H9 (cell line): ENCODE measurements around the gene KRCC1. TPM values are rescaled to one million over a fixed set of nuclear protein-coding genes. Genes with fewer than 3 reads are reported as not detected.

Experiments
- DNase-seq: peaks from one replicate; pipeline ENCODE4 v3.0.0-alpha.2; 2017
- H2AFZ ChIP-seq: one replicate; pipeline ENCODE4 v1.6.1; 2013; ENCODE audit warnings: mild to moderate bottlenecking, low read length, control low read depth, moderate library complexity
- H2AK5ac ChIP-seq: 2 replicates; pipeline ENCODE4 v1.6.1; 2013; ENCODE audit warnings: low read length, control low read depth, mixed read lengths; ENCODE audit not compliant: insufficient read length
- H2BK120ac ChIP-seq: one replicate; pipeline ENCODE4 v1.6.1; 2013; ENCODE audit warnings: low read depth, mild to moderate bottlenecking, low read length, control low read depth, inconsistent platforms; ENCODE audit not compliant: poor library complexity, severe bottlenecking
- H2BK12ac ChIP-seq: 2 replicates; pipeline ENCODE4 v1.6.1; 2013; ENCODE audit warnings: low read length, control low read depth, mixed read lengths, low read depth; ENCODE audit not compliant: insufficient read length
- H2BK15ac ChIP-seq: 2 replicates; pipeline ENCODE4 v1.6.1; 2013; ENCODE audit warnings: low read depth, low read length, control low read depth
- H2BK20ac ChIP-seq: one replicate; pipeline ENCODE4 v1.6.1; 2013; ENCODE audit warnings: low read depth, mild to moderate bottlenecking, low read length, control low read depth, inconsistent platforms; ENCODE audit not compliant: poor library complexity, severe bottlenecking
- H2BK5ac ChIP-seq: 2 replicates; pipeline ENCODE4 v1.6.1; 2013; ENCODE audit warnings: low read length, control low read depth, mixed read lengths; ENCODE audit not compliant: insufficient read length
- H3K14ac ChIP-seq: 2 replicates; pipeline ENCODE4 v1.6.1; 2013; ENCODE audit warnings: low read length, control low read depth; ENCODE audit not compliant: insufficient read depth
- H3K18ac ChIP-seq: 2 replicates; pipeline ENCODE4 v1.6.1; 2013; ENCODE audit warnings: low read depth, mild to moderate bottlenecking, mixed read lengths, low read length, control low read depth; ENCODE audit not compliant: insufficient read length
- H3K23ac ChIP-seq: 2 replicates; pipeline ENCODE4 v1.6.1; 2013; ENCODE audit warnings: low read length, control low read depth, mixed read lengths, low read depth; ENCODE audit not compliant: insufficient read length
- H3K23me2 ChIP-seq: 2 replicates; pipeline ENCODE4 v1.6.1; 2013; ENCODE audit warnings: low read depth, mild to moderate bottlenecking, mixed read lengths, low read length, control low read depth; ENCODE audit not compliant: insufficient read length, poor library complexity, severe bottlenecking
- H3K27ac ChIP-seq: 2 replicates; pipeline ENCODE4 v1.5.1; 2013; ENCODE audit warnings: low read length, control low read depth, mixed read lengths, low read depth; ENCODE audit not compliant: insufficient read length
- H3K27me3 ChIP-seq: 2 replicates; pipeline ENCODE4 v1.6.1; 2013; ENCODE audit warnings: low read length, control low read depth, inconsistent platforms; ENCODE audit not compliant: insufficient read depth
- H3K4ac ChIP-seq: 2 replicates; pipeline ENCODE4 v1.6.1; 2013; ENCODE audit warnings: low read depth, mild to moderate bottlenecking, control low read depth, inconsistent platforms, low read length, moderate library complexity
- H3K4me1 ChIP-seq: 2 replicates; pipeline ENCODE4 v1.6.1; 2013; ENCODE audit warnings: low read length, control low read depth, inconsistent platforms; ENCODE audit not compliant: insufficient read depth
- H3K4me2 ChIP-seq: 2 replicates; pipeline ENCODE4 v1.6.1; 2013; ENCODE audit warnings: low read length, control low read depth, mixed read lengths; ENCODE audit not compliant: insufficient read length, insufficient read depth
- H3K56ac ChIP-seq: 2 replicates; pipeline ENCODE4 v1.6.1; 2013; ENCODE audit warnings: low read depth, mild to moderate bottlenecking, mixed read lengths, low read length, control low read depth; ENCODE audit not compliant: insufficient read length
- H3K79me1 ChIP-seq: 2 replicates; pipeline ENCODE4 v1.6.1; 2013; ENCODE audit warnings: low read depth, mild to moderate bottlenecking, moderate library complexity, low read length, control low read depth, inconsistent platforms; ENCODE audit not compliant: insufficient read depth, poor library complexity, severe bottlenecking
- H3K79me2 ChIP-seq: 2 replicates; pipeline ENCODE4 v1.6.1; 2013; ENCODE audit warnings: low read length, control low read depth, inconsistent platforms; ENCODE audit not compliant: insufficient read depth
- H3K9ac ChIP-seq: 2 replicates; pipeline ENCODE4 v1.6.1; 2013; ENCODE audit warnings: low read length, control low read depth, mixed read lengths; ENCODE audit not compliant: insufficient read length; ENCODE audit errors: extremely low read depth
- H3K9me3 ChIP-seq: one replicate; pipeline ENCODE4 v1.6.1; 2013; ENCODE audit warnings: low read depth, low read length, inconsistent platforms; ENCODE audit not compliant: control insufficient read depth
- H3T11ph ChIP-seq: one replicate; pipeline ENCODE4 v1.6.1; 2013; ENCODE audit warnings: mild to moderate bottlenecking, low read length, control low read depth, inconsistent platforms
- H4K20me1 ChIP-seq: one replicate; pipeline ENCODE4 v1.6.1; 2013; ENCODE audit not compliant: control insufficient read depth, insufficient read length, insufficient read depth
- H4K5ac ChIP-seq: 2 replicates; pipeline ENCODE4 v1.6.1; 2013; ENCODE audit warnings: low read depth, mild to moderate bottlenecking, mixed read lengths, low read length, control low read depth; ENCODE audit not compliant: insufficient read length
- H4K8ac ChIP-seq: replicated peaks from 2 replicates; pipeline ENCODE4 v1.6.1; 2013; ENCODE audit warnings: low read length, control low read depth, mixed read lengths, low read depth; ENCODE audit not compliant: insufficient read length
- H4K91ac ChIP-seq: 2 replicates; pipeline ENCODE4 v1.6.1; 2013; ENCODE audit warnings: low read depth, mild to moderate bottlenecking, moderate library complexity, mixed read lengths, low read length, control low read depth; ENCODE audit not compliant: insufficient read length
- H3K27ac Mint-ChIP-seq, 3 experiments: 2 replicates in 2 of 3; 3 replicates in 1 of 3; pipeline ENCODE4 v1.8.0; 2020 to 2021; ENCODE audit warnings: mixed read lengths in 3 of 3, mild to moderate bottlenecking in 1 of 3, moderate library complexity in 1 of 3
- H3K27me3 Mint-ChIP-seq: 2 replicates; pipeline ENCODE4 v1.8.0; 2021; ENCODE audit warnings: low read depth, mild to moderate bottlenecking, moderate library complexity, mixed read lengths
- H3K36me3 Mint-ChIP-seq, 3 experiments: 2 replicates in 2 of 3; 3 replicates in 1 of 3; pipeline ENCODE4 v1.8.0; 2020 to 2021; ENCODE audit warnings: low read depth in 3 of 3, mixed read lengths in 3 of 3; ENCODE audit not compliant: insufficient read depth in 1 of 3
- H3K4me1 Mint-ChIP-seq, 2 experiments: 2 replicates each; pipeline ENCODE4 v1.8.0; 2020; ENCODE audit warnings: mixed read lengths in 2 of 2
- H3K4me3 Mint-ChIP-seq, 2 experiments: 2 replicates in 1 of 2; 3 replicates in 1 of 2; pipeline ENCODE4 v1.8.0; 2020 to 2021; ENCODE audit warnings: mild to moderate bottlenecking in 2 of 2, mixed read lengths in 2 of 2, moderate library complexity in 1 of 2
- H3K9me3 Mint-ChIP-seq, 2 experiments: 2 replicates in 1 of 2; 3 replicates in 1 of 2; pipeline ENCODE4 v1.8.0; 2020; ENCODE audit warnings: mild to moderate bottlenecking in 2 of 2, mixed read lengths in 2 of 2, moderate library complexity in 1 of 2
- WGBS: extraction: QIAGEN DNeasy Blood & Tissue Kit; methylation state at CpG from one replicate; pipeline ENCODE4 v1.1.7; 2013; ENCODE audit warnings: missing lambda C conversion rate, low lambda C conversion rate, mixed read lengths; ENCODE audit not compliant: insufficient read length; ENCODE audit errors: extremely low coverage; 5-methylcytosine and 5-hydroxymethylcytosine counted together
- total RNA-seq: library from RNA; stranded (reverse); gene quantifications from 2 replicates; pipeline ENCODE4 v1.2.1, GENCODE V29; 2021
- TF ChIP-seq, protein P1 (sequence below): fragments of 200-600 bp; sonication (generic); conservative IDR thresholded peaks from 3 replicates; pipeline ENCODE4 v1.8.0; 2021; ENCODE audit warnings: antibody characterized with exemption, mild to moderate bottlenecking

Gene KRCC1
- total RNA-seq, 1 experiment from 2014 or later = 8.2 TPM

DNA sequence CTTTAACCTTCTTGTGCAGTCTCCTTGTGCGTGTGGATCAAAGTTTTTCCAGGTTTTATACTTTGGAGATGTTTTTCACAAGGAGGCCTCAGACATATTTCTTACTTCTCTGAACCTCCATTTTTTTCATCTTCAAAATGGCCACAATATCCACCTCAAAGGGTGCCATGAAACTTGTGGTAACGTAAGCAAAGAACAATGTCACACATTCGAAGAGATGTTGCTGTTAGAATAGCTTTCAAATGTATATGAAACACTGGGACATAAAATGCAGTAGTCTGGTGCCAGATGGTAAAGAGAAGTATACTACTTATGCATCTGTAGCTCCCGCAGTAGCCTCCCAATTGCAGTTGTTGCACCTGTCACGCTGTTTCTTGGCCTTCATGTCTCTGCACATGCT lies 2.6 kb upstream of the KRCC1 start:
- H3K18ac ChIP-seq = no peak overlapping the region
- no peak overlapping the region for H2BK12ac ChIP-seq
- H3K14ac ChIP-seq = no peak overlapping the region
- no peaks in the 10 kb centered on the region for H3K27me3 ChIP-seq
- H3K36me3 Mint-ChIP-seq = peaks cover 2 to 4% (median 3%) of the 10 kb centered on the region in 3 experiments; a peak in 5 of 7 replicates
- H3K9me3 ChIP-seq = no peaks in the 10 kb centered on the region
- no peak overlapping the region for H2BK5ac ChIP-seq
- H3K9me3 Mint-ChIP-seq = no peaks in the 10 kb centered on the region; a peak in 1 of 5 replicates
- H2BK20ac ChIP-seq = no peak overlapping the region
- no peak overlapping the region for H3K9ac ChIP-seq
- H3T11ph ChIP-seq = no peak overlapping the region
- no peak overlapping the region for H3K23ac ChIP-seq
- H3K27ac ChIP-seq = no peak overlapping the region
- H3K4ac ChIP-seq = no peak overlapping the region
- no peak overlapping the region for H2AFZ ChIP-seq
- H3K4me1 ChIP-seq = no peaks in the 10 kb centered on the region; the same call in 1 of the 2 replicates
- no peak overlapping the region for H2BK15ac ChIP-seq
- no peak overlapping the region for H2AK5ac ChIP-seq
- no peak overlapping the region for H4K91ac ChIP-seq
- no CpG with 5 or more reads among the region's 5 CpGs for WGBS
- no peaks in the 10 kb centered on the region; the same call in 1 of the 2 replicates for H3K27me3 Mint-ChIP-seq
- peaks cover 4% of the 10 kb centered on the region for H3K79me1 ChIP-seq
- H3K27ac Mint-ChIP-seq = no peak overlapping the region
- TF ChIP-seq, protein P1, sequence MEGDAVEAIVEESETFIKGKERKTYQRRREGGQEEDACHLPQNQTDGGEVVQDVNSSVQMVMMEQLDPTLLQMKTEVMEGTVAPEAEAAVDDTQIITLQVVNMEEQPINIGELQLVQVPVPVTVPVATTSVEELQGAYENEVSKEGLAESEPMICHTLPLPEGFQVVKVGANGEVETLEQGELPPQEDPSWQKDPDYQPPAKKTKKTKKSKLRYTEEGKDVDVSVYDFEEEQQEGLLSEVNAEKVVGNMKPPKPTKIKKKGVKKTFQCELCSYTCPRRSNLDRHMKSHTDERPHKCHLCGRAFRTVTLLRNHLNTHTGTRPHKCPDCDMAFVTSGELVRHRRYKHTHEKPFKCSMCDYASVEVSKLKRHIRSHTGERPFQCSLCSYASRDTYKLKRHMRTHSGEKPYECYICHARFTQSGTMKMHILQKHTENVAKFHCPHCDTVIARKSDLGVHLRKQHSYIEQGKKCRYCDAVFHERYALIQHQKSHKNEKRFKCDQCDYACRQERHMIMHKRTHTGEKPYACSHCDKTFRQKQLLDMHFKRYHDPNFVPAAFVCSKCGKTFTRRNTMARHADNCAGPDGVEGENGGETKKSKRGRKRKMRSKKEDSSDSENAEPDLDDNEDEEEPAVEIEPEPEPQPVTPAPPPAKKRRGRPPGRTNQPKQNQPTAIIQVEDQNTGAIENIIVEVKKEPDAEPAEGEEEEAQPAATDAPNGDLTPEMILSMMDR = no peak
- no peak for DNase-seq
- H3K4me2 ChIP-seq = no peak overlapping the region
- no peak overlapping the region; a peak in 1 of 5 replicates for H3K4me3 Mint-ChIP-seq
- no peak overlapping the region for H2BK120ac ChIP-seq
- H4K20me1 ChIP-seq = no peaks in the 10 kb centered on the region
- H4K5ac ChIP-seq = no peak overlapping the region
- no peak overlapping the region for H4K8ac ChIP-seq
- no peaks in the 10 kb centered on the region; the same call in 1 of the 2 replicates for H3K79me2 ChIP-seq
- no peak overlapping the region for H3K56ac ChIP-seq
- H3K23me2 ChIP-seq = no peaks in the 10 kb centered on the region
- peaks cover 34 to 43% of the 10 kb centered on the region in 2 experiments for H3K4me1 Mint-ChIP-seq
